Mesodermal cell (in vitro differentiated cells): ENCODE results near the gene ID2.

Experiments used
- H3K27ac ChIP-seq: 2 replicates; pipeline ENCODE4 v1.7.0; 2013; ENCODE audit warnings: mild to moderate bottlenecking, low read depth, low read length, moderate library complexity; ENCODE audit not compliant: severe bottlenecking
- H3K36me3 ChIP-seq: 2 replicates; pipeline ENCODE4 v1.7.1; 2013; ENCODE audit warnings: mild to moderate bottlenecking, low read length, moderate library complexity; ENCODE audit not compliant: control insufficient read depth, insufficient read depth
- H3K4me1 ChIP-seq: one replicate; pipeline ENCODE4 v1.7.1; 2013; ENCODE audit warnings: mild to moderate bottlenecking, low read length; ENCODE audit not compliant: insufficient read depth, control insufficient read depth, poor library complexity, severe bottlenecking
- H3K4me3 ChIP-seq: 2 replicates; pipeline ENCODE4 v1.7.0; 2013; ENCODE audit warnings: low read length, control low read depth, mild to moderate bottlenecking; ENCODE audit not compliant: insufficient read depth, poor library complexity, severe bottlenecking; ENCODE audit errors: extremely low read depth
- H3K9me3 ChIP-seq: 2 replicates; pipeline ENCODE4 v1.7.1; 2013; ENCODE audit warnings: mild to moderate bottlenecking, low read length, moderate library complexity; ENCODE audit not compliant: control insufficient read depth
- WGBS, 2 experiments: methylation state at CpG; one replicate each; pipeline ENCODE4 v1.1.5; 2013; ENCODE audit warnings: missing lambda C conversion rate in 2 of 2; ENCODE audit not compliant: insufficient coverage in 2 of 2; 5-methylcytosine and 5-hydroxymethylcytosine counted together

ID2 gene

GRCh38 chr2:8678731-8679566 is 2.9 kb upstream of the ID2 start:
- Histone ChIP-seq H3K9me3 (peaks cover 17% of the 10 kb centered on the region), H3K36me3 (peaks cover 16% of the 10 kb centered on the region), H3K27ac (peak overlapping the region; percentile 98), H3K4me3 (peak overlapping the region; percentile 54), H3K4me1 (peaks cover 32% of the 10 kb centered on the region)
- WGBS, 2 experiments: 0 to 1% methylated on average over 47 to 60 of the region's 91 CpGs

GRCh38 chr2:8679567-8679826 is 2.4 kb upstream of the ID2 start:
- Histone ChIP-seq H3K4me1 (peaks cover 32% of the 10 kb centered on the region), H3K27ac (peak overlapping the region; percentile 98), H3K9me3 (peaks cover 11% of the 10 kb centered on the region), H3K36me3 (peaks cover 20% of the 10 kb centered on the region), H3K4me3 (peak overlapping the region; percentile 54)
- 0% methylated on average over 4 of the region's 8 CpGs; no CpG with 5 or more reads in 1 of the 2 experiments for WGBS, 2 experiments

GRCh38 chr2:8679827-8680731 is 1.8 kb upstream of the ID2 start:
- H3K27ac ChIP-seq: peak overlapping the region; percentile 98
- peak overlapping the region; percentile 54 for H3K4me3 ChIP-seq
- peaks cover 23% of the 10 kb centered on the region for H3K36me3 ChIP-seq
- H3K4me1 ChIP-seq: peaks cover 32% of the 10 kb centered on the region
- peaks cover 5% of the 10 kb centered on the region for H3K9me3 ChIP-seq
- WGBS, 2 experiments: 34% methylated on average over 13 of the region's 19 CpGs

GRCh38 chr2:8680822-8681760 is 765 bp upstream of the ID2 start:
- H3K4me1 ChIP-seq: peaks cover 25% of the 10 kb centered on the region
- 0% methylated on average over 4 to 6 of the region's 30 CpGs for WGBS, 2 experiments
- H3K4me3 ChIP-seq: peak overlapping the region; percentile 54
- no peaks in the 10 kb centered on the region for H3K9me3 ChIP-seq
- peaks cover 23% of the 10 kb centered on the region for H3K36me3 ChIP-seq
- peak overlapping the region; percentile 98 for H3K27ac ChIP-seq

- peak overlapping the region; percentile 96 for H3K4me3 ChIP-seq
- H3K36me3 ChIP-seq: peaks cover 23% of the 10 kb centered on the region
- peak overlapping the region; percentile 88 for H3K27ac ChIP-seq
- 0 to 1% methylated on average over 16 to 22 of the region's 30 CpGs for WGBS, 2 experiments
- peaks cover 12% of the 10 kb centered on the region for H3K4me1 ChIP-seq
- no peaks in the 10 kb centered on the region for H3K9me3 ChIP-seq
Observed at GRCh38 chr2:8682719-8683667, 1.1 kb downstream of the ID2 start.

GRCh38 chr2:8684540-8684877 is 2.7 kb downstream of the ID2 start:
- peaks cover 23% of the 10 kb centered on the region for H3K36me3 ChIP-seq
- H3K9me3 ChIP-seq: no peaks in the 10 kb centered on the region
- 7 to 12% methylated on average over 3 of the region's 3 CpGs for WGBS, 2 experiments
- H3K4me1 ChIP-seq: peaks cover 12% of the 10 kb centered on the region
- H3K27ac ChIP-seq: peak overlapping the region; percentile 79
- H3K4me3 ChIP-seq: peak overlapping the region; percentile 96

GRCh38 chr2:8684878-8685696 is 3.2 kb downstream of the ID2 start:
- Histone ChIP-seq H3K4me1 (peaks cover 10% of the 10 kb centered on the region), H3K36me3 (peaks cover 23% of the 10 kb centered on the region), H3K4me3 (peak overlapping the region; percentile 96), H3K9me3 (no peaks in the 10 kb centered on the region), H3K27ac (peak overlapping the region; percentile 79)
- WGBS, 2 experiments: 0% methylated on average over 54 to 79 of the region's 87 CpGs

- H3K27ac ChIP-seq: peak overlapping the region; percentile 79
- WGBS, 2 experiments: 1 to 2% methylated on average over 34 to 50 of the region's 50 CpGs
- H3K9me3 ChIP-seq: no peaks in the 10 kb centered on the region
- peak overlapping the region; percentile 96 for H3K4me3 ChIP-seq
- H3K4me1 ChIP-seq: peaks cover 3% of the 10 kb centered on the region
- H3K36me3 ChIP-seq: peaks cover 23% of the 10 kb centered on the region
Observed at GRCh38 chr2:8685697-8686358, 4.0 kb downstream of the ID2 start.
